Measurements from ENCODE around the gene PLEKHN1.
"Not testable (repeated sequence)": the region's sequence is repeated elsewhere in the genome, so short reads cannot be mapped to it uniquely, and the experiment has no call there.

The PLEKHN1 gene

GRCh38 chr1:975365-975764 lies 9.1 kb downstream of the PLEKHN1 start:
- no peak for DNase-seq

- DNase-seq: peak; percentile 33 to 45
Measured at GRCh38 chr1:975896-976683, 9.8 kb downstream of the PLEKHN1 start.

GRCh38 chr1:976791-977190 lies 10.5 kb downstream of the PLEKHN1 start:
- not testable (repeated sequence) for DNase-seq

- DNase-seq: no peak
Measured at GRCh38 chr1:978069-978834, 12.0 kb downstream of the PLEKHN1 start.

GRCh38 chr1:978835-979743 lies 12.8 kb downstream of the PLEKHN1 start:
- DNase-seq: no peak

- DNase-seq: no peak
Measured at GRCh38 chr1:979744-980072, 13.4 kb downstream of the PLEKHN1 start.

GRCh38 chr1:980137-980571 lies 13.9 kb downstream of the PLEKHN1 start:
- no peak for DNase-seq

- no peak for DNase-seq
Measured at GRCh38 chr1:980602-981395, 14.5 kb downstream of the PLEKHN1 start.

- DNase-seq: no peak
Measured at GRCh38 chr1:981491-981954, 15.2 kb downstream of the PLEKHN1 start.

- DNase-seq: no peak
Measured at GRCh38 chr1:981955-982558, 15.8 kb downstream of the PLEKHN1 start, which contains the start of gene PERM1. Gene PERM1 (minus strand): TSS chr1:982093. CDS start chr1:981029, 1,064 bp downstream.

GRCh38 chr1:982765-983436 lies 16.6 kb downstream of the PLEKHN1 start:
- DNase-seq: no peak

- peak; percentile 23 to 28 for DNase-seq
Measured at GRCh38 chr1:983798-984475, 17.7 kb downstream of the PLEKHN1 start.

- DNase-seq: no peak
Measured at GRCh38 chr1:984476-984814, 18.2 kb downstream of the PLEKHN1 start.

GRCh38 chr1:985126-985525 lies 18.8 kb downstream of the PLEKHN1 start:
- DNase-seq: no peak

GRCh38 chr1:988061-988460 lies 21.8 kb downstream of the PLEKHN1 start:
- DNase-seq: not testable (repeated sequence)

- DNase-seq: not testable (repeated sequence)
Measured at GRCh38 chr1:991275-991674, 25.0 kb downstream of the PLEKHN1 start.

GRCh38 chr1:991895-992294 lies 25.6 kb downstream of the PLEKHN1 start:
- DNase-seq: no peak

GRCh38 chr1:992362-992761 lies 26.1 kb downstream of the PLEKHN1 start:
- DNase-seq: no peak

- DNase-seq: no peak
Measured at GRCh38 chr1:993379-993995, 27.2 kb downstream of the PLEKHN1 start.

- not testable (repeated sequence) for DNase-seq
Measured at GRCh38 chr1:994546-994945, 28.3 kb downstream of the PLEKHN1 start.
